GM23248 (cell line): ENCODE results near the gene GRK6.

Experiments used
- EZH2 ChIP-seq: fragments of 200-600 bp; sonication (generic); IDR thresholded peaks from 2 replicates; pipeline ENCODE4 v1.6.1; 2018; ENCODE audit warnings: antibody characterized with exemption, mild to moderate bottlenecking; ENCODE audit not compliant: insufficient read depth, poor library complexity, severe bottlenecking
- EZH2phosphoT487 ChIP-seq: fragments of 200-600 bp; sonication (generic); IDR thresholded peaks from 2 replicates; pipeline ENCODE4 v1.6.1; 2018; ENCODE audit warnings: antibody characterized with exemption, moderate library complexity, mild to moderate bottlenecking, low read depth; ENCODE audit not compliant: insufficient read depth

DNA sequence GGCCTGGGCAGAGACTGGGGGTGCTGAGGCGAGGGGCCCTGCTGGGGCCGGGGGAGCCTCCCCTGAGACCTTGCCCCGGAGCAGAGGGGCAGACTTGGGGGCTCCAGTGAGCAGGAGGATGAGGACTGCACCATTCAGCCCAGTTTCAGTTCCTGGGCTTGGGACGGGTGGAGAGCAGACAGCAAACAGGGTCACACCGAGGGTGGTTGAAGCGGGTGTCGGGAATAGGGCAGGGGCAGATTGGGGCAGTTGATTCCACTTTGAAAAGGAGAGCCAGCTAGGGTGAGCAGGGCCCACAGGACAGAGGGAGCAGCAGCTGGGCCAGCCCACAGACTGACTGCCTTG lies 4.5 kb downstream of the GRK6 start:
- TF ChIP-seq EZH2 (no peak), EZH2phosphoT487 (no peak)
